Umbilical cord (tissue), 2 donors: ENCODE data around the gene HGS. TPM values are rescaled to one million over a fixed set of nuclear protein-coding genes. Genes with fewer than 3 reads are reported as not detected.

ENCODE experiments used
- DNase-seq: peaks from one replicate; pipeline ENCODE4 v3.0.0-alpha.2; 2015; ENCODE audit warnings: low spot score
- total RNA-seq: library from RNA; depleted of rRNA; stranded (reverse); fragments of >200 nt; gene quantifications from one replicate; pipeline ENCODE4 v1.2.3, GENCODE V29; 2014; ENCODE audit warnings: low replicate concordance; ENCODE audit not compliant: insufficient read depth

HGS gene
- total RNA-seq, 1 donor from 2014 or later: 48.9 TPM

GRCh38 chr17:81741594-81742452, 58.0 kb downstream of the HGS start:
- DNase-seq: no peak

Other genes with a start within 250 kb of the HGS start
- 3,050 TPM for gene ACTG1, start 171.2 kb upstream of the HGS start, total RNA-seq
- 2.2 TPM for gene FSCN2, start 155.6 kb upstream of the HGS start, total RNA-seq
- gene FAAP100, start 131.7 kb upstream of the HGS start, total RNA-seq: 26.0 TPM
- 86.9 TPM for gene NPLOC4, start 46.9 kb upstream of the HGS start, total RNA-seq
- gene TSPAN10, start 46.8 kb upstream of the HGS start, total RNA-seq: 0.96 TPM
- not detected for gene PDE6G, start 27.5 kb upstream of the HGS start, total RNA-seq
- 20.7 TPM for gene OXLD1, start 17.4 kb upstream of the HGS start, total RNA-seq
- 0.96 TPM for gene CCDC137, start 17.3 kb upstream of the HGS start, total RNA-seq
- 21.2 TPM for gene ARL16, start 214 bp upstream of the HGS start, total RNA-seq
- not detected for gene MRPL12, start 19.4 kb downstream of the HGS start, total RNA-seq
- 3.1 TPM for gene SLC25A10, start 28.3 kb downstream of the HGS start, total RNA-seq
- 2.9 TPM for gene GCGR, start 120.1 kb downstream of the HGS start, total RNA-seq
- 64.0 TPM for gene MCRIP1, start 149.3 kb downstream of the HGS start, total RNA-seq
- gene PPP1R27, start 151.0 kb downstream of the HGS start, total RNA-seq: 4.1 TPM
- 844 TPM for gene P4HB, start 176.5 kb downstream of the HGS start, total RNA-seq
- gene ARHGDIA, start 187.3 kb downstream of the HGS start, total RNA-seq: 57.5 TPM
- 96.8 TPM for gene ALYREF, start 207.6 kb downstream of the HGS start, total RNA-seq
- 103 TPM for gene ANAPC11, start 207.7 kb downstream of the HGS start, total RNA-seq
- gene NPB, start 218.2 kb downstream of the HGS start, total RNA-seq: 1.4 TPM
- gene PCYT2, start 227.4 kb downstream of the HGS start, total RNA-seq: 21.2 TPM
- gene SIRT7, start 234.2 kb downstream of the HGS start, total RNA-seq: 9.9 TPM
- 8.4 TPM for gene MAFG, start 243.7 kb downstream of the HGS start, total RNA-seq